Tibial nerve (tissue), 3 donors: ENCODE measurements around the gene BCAR3.

ENCODE experiments used
- POLR2A ChIP-seq, 2 donors: fragments of 450-650 bp; IDR thresholded peaks; one replicate each; pipeline ENCODE4 v1.6.1; 2017; ENCODE audit warnings: antibody characterized with exemption in 2 of 2, mild to moderate bottlenecking in 2 of 2, moderate library complexity in 2 of 2
- TF ChIP-seq, protein P1 (sequence below), 5 experiments: fragments of 200-600 bp in 3 of 5; fragments of 450-650 bp in 2 of 5; sonication (generic) in 3 of 5; IDR thresholded peaks; one replicate each; pipeline ENCODE4 v1.5.1; 2016 to 2019; ENCODE audit warnings: antibody characterized with exemption in 5 of 5, mild to moderate bottlenecking in 3 of 5, moderate library complexity in 2 of 5

DNA sequence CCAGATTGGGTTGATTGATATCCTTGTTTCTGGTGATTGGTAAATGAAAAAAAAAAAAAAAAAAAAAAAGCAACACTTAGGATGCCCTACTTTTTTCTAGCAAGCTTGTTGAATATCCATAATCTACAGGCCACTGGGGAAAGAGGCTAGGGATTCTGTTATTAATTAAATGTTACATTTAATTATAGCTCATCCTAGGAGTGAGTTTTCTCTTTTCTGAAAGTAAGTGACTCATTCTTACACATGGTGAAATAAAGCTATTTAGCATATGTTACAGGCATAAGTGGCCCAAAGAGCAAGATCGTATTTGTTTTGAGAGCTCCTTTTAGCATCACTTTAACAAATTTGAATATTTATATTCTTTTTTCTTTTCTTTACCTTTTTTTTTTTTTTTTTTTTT is 139.2 kb downstream of the BCAR3 start:
- TF ChIP-seq POLR2A (IDR thresholded peaks at IDR 0.05), result no peak
- TF ChIP-seq, protein P1, sequence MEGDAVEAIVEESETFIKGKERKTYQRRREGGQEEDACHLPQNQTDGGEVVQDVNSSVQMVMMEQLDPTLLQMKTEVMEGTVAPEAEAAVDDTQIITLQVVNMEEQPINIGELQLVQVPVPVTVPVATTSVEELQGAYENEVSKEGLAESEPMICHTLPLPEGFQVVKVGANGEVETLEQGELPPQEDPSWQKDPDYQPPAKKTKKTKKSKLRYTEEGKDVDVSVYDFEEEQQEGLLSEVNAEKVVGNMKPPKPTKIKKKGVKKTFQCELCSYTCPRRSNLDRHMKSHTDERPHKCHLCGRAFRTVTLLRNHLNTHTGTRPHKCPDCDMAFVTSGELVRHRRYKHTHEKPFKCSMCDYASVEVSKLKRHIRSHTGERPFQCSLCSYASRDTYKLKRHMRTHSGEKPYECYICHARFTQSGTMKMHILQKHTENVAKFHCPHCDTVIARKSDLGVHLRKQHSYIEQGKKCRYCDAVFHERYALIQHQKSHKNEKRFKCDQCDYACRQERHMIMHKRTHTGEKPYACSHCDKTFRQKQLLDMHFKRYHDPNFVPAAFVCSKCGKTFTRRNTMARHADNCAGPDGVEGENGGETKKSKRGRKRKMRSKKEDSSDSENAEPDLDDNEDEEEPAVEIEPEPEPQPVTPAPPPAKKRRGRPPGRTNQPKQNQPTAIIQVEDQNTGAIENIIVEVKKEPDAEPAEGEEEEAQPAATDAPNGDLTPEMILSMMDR (IDR thresholded peaks at IDR 0.05), result no peak
